Ishikawa (cell line): ENCODE results near the gene TNFRSF8.

Experiments used
- EP300 ChIP-seq: IDR thresholded peaks from 2 replicates; pipeline ENCODE4 v1.6.1; 2012; ENCODE audit warnings: borderline replicate concordance
- FOXM1 ChIP-seq: IDR thresholded peaks from 2 replicates; pipeline ENCODE4 v1.6.1; 2012; ENCODE audit warnings: low read depth, borderline replicate concordance
- RAD21 ChIP-seq: IDR thresholded peaks from 2 replicates; pipeline ENCODE4 v1.6.1; 2012; ENCODE audit warnings: low read depth
- REST ChIP-seq: IDR thresholded peaks from 2 replicates; pipeline ENCODE4 v1.6.1; 2012; ENCODE audit warnings: low read depth, mild to moderate bottlenecking
- TAF1 ChIP-seq: IDR thresholded peaks from 2 replicates; pipeline ENCODE4 v1.6.1; 2012; ENCODE audit warnings: low read depth, mild to moderate bottlenecking
- TCF12 ChIP-seq: IDR thresholded peaks from 2 replicates; pipeline ENCODE4 v1.6.1; 2012; ENCODE audit warnings: low read depth
- YY1 ChIP-seq: IDR thresholded peaks from 2 replicates; pipeline ENCODE4 v1.6.1; 2012; ENCODE audit warnings: low read depth

GRCh38 chr1:12184008-12184681 is 121.0 kb downstream of the TNFRSF8 start:
- TF ChIP-seq REST (no peak), EP300 (no peak), FOXM1 (no peak), YY1 (no peak), RAD21 (no peak), TAF1 (no peak), TCF12 (no peak)
